NB4 (cell line): Measurements from ENCODE around the gene ARPC3.

ENCODE experiments used
- CTCF ChIP-seq: IDR thresholded peaks from one replicate; pipeline ENCODE4 v1.5.1; 2012; ENCODE audit warnings: low read depth, low read length
- MAX ChIP-seq: IDR thresholded peaks from 2 replicates; pipeline ENCODE4 v1.6.1; 2011; ENCODE audit warnings: low read depth, low read length
- POLR2A ChIP-seq: IDR thresholded peaks from 2 replicates; pipeline ENCODE4 v1.6.1; 2011; ENCODE audit warnings: mild to moderate bottlenecking; ENCODE audit not compliant: insufficient read length; ENCODE audit errors: extremely low read depth

- TF ChIP-seq CTCF (no peak), POLR2A (no peak), MAX (no peak)
Measured at GRCh38 chr12:110467847-110468213, 17.7 kb upstream of the ARPC3 start.
